Stimulated activated CD4-positive, alpha-beta T cell treated with anti-CD3 and anti-CD28 coated beads, TNF-alpha, amount 100 ng/mL, for 48 hours (primary cell): ENCODE measurements around the gene IFNK.
A peak's percentile ranks its signal among the peaks of the same experiment; 100 is the strongest.

Experiments used
- DNase-seq, 3 donors: peaks; one replicate each; pipeline ENCODE4 v3.0.0-alpha.2; 2020; ENCODE audit warnings: low read depth in 3 of 3

The IFNK gene

GRCh38 chr9:27538647-27539046 lies 14.6 kb downstream of the IFNK start:
- DNase-seq, result no peak

GRCh38 chr9:27539479-27540441 lies 15.7 kb downstream of the IFNK start:
- no peak for DNase-seq

- no peak for DNase-seq
Observed at GRCh38 chr9:27540502-27540901, 16.4 kb downstream of the IFNK start.

GRCh38 chr9:27541740-27542139 lies 17.6 kb downstream of the IFNK start:
- no peak for DNase-seq

- no peak for DNase-seq
Observed at GRCh38 chr9:27542508-27542907, 18.4 kb downstream of the IFNK start.

GRCh38 chr9:27545471-27545870 lies 21.4 kb downstream of the IFNK start:
- no peak for DNase-seq

GRCh38 chr9:27548055-27548741 lies 24.1 kb downstream of the IFNK start:
- DNase-seq, result no peak

GRCh38 chr9:27549196-27549755 lies 25.2 kb downstream of the IFNK start:
- DNase-seq, result no peak

- no peak for DNase-seq
Observed at GRCh38 chr9:27554712-27555111, 30.6 kb downstream of the IFNK start.

GRCh38 chr9:27556470-27556869 lies 32.4 kb downstream of the IFNK start:
- no peak for DNase-seq

- DNase-seq, result no peak
Observed at GRCh38 chr9:27558307-27558706, 34.2 kb downstream of the IFNK start.

- DNase-seq, result no peak
Observed at GRCh38 chr9:27560457-27560856, 36.4 kb downstream of the IFNK start.

GRCh38 chr9:27561685-27562084 lies 37.6 kb downstream of the IFNK start:
- DNase-seq, result no peak

GRCh38 chr9:27563738-27564430 lies 39.8 kb downstream of the IFNK start:
- no peak for DNase-seq

GRCh38 chr9:27564670-27565069 lies 40.6 kb downstream of the IFNK start:
- no peak for DNase-seq

GRCh38 chr9:27565696-27566095 lies 41.6 kb downstream of the IFNK start:
- no peak for DNase-seq

- DNase-seq, result no peak
Observed at GRCh38 chr9:27566118-27566517, 42.0 kb downstream of the IFNK start.

GRCh38 chr9:27569406-27569805 lies 45.3 kb downstream of the IFNK start:
- no peak for DNase-seq

GRCh38 chr9:27571011-27571410 lies 46.9 kb downstream of the IFNK start:
- no peak for DNase-seq

- no peak for DNase-seq
Observed at GRCh38 chr9:27572061-27572460, 48.0 kb downstream of the IFNK start.

GRCh38 chr9:27572566-27572917 lies 48.5 kb downstream of the IFNK start:
- DNase-seq, result peak in 2 of 3 donors; percentile 15 to 60
